NB4 (cell line): ENCODE results near the gene PRR35.

Experiments
- MYC ChIP-seq: IDR thresholded peaks from 2 replicates; pipeline ENCODE4 v1.6.1; 2011; ENCODE audit warnings: low read depth, low read length
- POLR2A ChIP-seq: IDR thresholded peaks from 2 replicates; pipeline ENCODE4 v1.6.1; 2011; ENCODE audit warnings: mild to moderate bottlenecking; ENCODE audit not compliant: insufficient read length; ENCODE audit errors: extremely low read depth
- TF ChIP-seq, protein P1 (sequence below): IDR thresholded peaks from one replicate; pipeline ENCODE4 v1.5.1; 2012; ENCODE audit warnings: low read depth, low read length

DNA sequence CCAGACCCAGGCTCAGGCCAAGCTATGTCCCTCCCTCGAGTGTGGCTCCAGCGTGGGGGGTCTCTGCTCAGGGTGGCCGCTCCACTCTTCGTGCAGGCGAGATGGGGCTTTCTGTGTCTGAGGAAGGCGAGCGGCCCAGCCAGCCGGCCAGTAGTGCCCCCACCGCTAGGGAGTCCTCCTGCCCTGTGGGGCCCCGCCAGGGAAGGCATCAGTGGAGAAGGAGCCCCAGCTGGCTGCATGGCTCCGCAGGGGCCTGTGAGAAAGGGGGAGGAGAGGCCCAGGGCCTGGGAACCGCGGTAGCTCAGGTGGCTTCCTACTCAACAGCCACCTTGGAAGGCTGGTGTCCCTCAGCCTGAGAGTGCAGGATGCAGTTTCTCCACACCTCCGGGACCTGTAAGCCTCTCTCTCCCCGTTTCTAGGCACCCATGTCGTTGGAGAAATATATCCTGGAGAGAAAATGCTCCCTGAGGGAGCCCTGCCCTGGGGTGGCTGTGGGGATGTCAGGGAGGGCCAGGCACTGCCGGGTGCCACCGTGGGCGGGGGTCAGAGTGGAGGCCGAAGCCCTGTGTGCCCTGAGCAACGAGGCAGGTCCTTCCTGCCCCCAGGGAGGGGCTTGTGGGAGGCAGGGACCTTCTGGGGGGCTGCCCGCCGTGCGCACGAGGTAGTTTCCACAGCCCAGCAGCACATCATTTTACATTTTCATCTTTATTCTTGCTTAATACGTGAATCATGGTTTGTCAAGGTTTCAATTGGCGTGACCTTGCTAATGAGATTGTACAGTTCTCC is 12.9 kb downstream of the PRR35 start:
- TF ChIP-seq, protein P1, sequence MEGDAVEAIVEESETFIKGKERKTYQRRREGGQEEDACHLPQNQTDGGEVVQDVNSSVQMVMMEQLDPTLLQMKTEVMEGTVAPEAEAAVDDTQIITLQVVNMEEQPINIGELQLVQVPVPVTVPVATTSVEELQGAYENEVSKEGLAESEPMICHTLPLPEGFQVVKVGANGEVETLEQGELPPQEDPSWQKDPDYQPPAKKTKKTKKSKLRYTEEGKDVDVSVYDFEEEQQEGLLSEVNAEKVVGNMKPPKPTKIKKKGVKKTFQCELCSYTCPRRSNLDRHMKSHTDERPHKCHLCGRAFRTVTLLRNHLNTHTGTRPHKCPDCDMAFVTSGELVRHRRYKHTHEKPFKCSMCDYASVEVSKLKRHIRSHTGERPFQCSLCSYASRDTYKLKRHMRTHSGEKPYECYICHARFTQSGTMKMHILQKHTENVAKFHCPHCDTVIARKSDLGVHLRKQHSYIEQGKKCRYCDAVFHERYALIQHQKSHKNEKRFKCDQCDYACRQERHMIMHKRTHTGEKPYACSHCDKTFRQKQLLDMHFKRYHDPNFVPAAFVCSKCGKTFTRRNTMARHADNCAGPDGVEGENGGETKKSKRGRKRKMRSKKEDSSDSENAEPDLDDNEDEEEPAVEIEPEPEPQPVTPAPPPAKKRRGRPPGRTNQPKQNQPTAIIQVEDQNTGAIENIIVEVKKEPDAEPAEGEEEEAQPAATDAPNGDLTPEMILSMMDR, result no peak
- TF ChIP-seq POLR2A (no peak), MYC (no peak)
